Measurements from ENCODE around the gene NTM. TPM values are rescaled to one million over a fixed set of nuclear protein-coding genes. Genes with fewer than 3 reads are reported as not detected.

The NTM gene
- total RNA-seq, 2 experiments from 2014 or later = not detected

GRCh38 chr11:131822506-131822905, 452.1 kb downstream of the NTM start:
- Mint-ChIP-seq H3K36me3 (no peaks in the 10 kb centered on the region), H3K9me3 (peaks cover 1% of the 10 kb centered on the region), H3K4me3 (no peak overlapping the region), H3K27ac (no peak overlapping the region), H3K4me1 (no peaks in the 10 kb centered on the region), H3K27me3 (no peaks in the 10 kb centered on the region)
- no peak for ATAC-seq (ENCODE audit: low read depth)
- no peak for DNase-seq
- POLR2A ChIA-PET = no interaction called here

- Mint-ChIP-seq H3K4me1 (no peaks in the 10 kb centered on the region), H3K27me3 (no peaks in the 10 kb centered on the region), H3K4me3 (no peak overlapping the region), H3K27ac (no peak overlapping the region), H3K9me3 (peaks cover 1% of the 10 kb centered on the region), H3K36me3 (no peaks in the 10 kb centered on the region)
- POLR2A ChIA-PET = no interaction called here
- ATAC-seq (ENCODE audit: low read depth) = no peak
- no peak for DNase-seq
Measured at GRCh38 chr11:131823772-131824171, 453.4 kb downstream of the NTM start.

- no peak for DNase-seq
- no peak for ATAC-seq (ENCODE audit: low read depth)
- H3K4me1 Mint-ChIP-seq = no peaks in the 10 kb centered on the region
- no peak overlapping the region for H3K4me3 Mint-ChIP-seq
- no peaks in the 10 kb centered on the region for H3K9me3 Mint-ChIP-seq
- POLR2A ChIA-PET = no interaction called here
- H3K36me3 Mint-ChIP-seq = no peaks in the 10 kb centered on the region
- no peak overlapping the region for H3K27ac Mint-ChIP-seq
- no peaks in the 10 kb centered on the region for H3K27me3 Mint-ChIP-seq
Measured at GRCh38 chr11:131824771-131825170, 454.4 kb downstream of the NTM start.

- H3K4me1 Mint-ChIP-seq = no peaks in the 10 kb centered on the region
- ATAC-seq (ENCODE audit: low read depth) = no peak
- no peak overlapping the region for H3K27ac Mint-ChIP-seq
- H3K9me3 Mint-ChIP-seq = no peaks in the 10 kb centered on the region
- no peaks in the 10 kb centered on the region for H3K27me3 Mint-ChIP-seq
- POLR2A ChIA-PET = no interaction called here
- no peak overlapping the region for H3K4me3 Mint-ChIP-seq
- no peaks in the 10 kb centered on the region for H3K36me3 Mint-ChIP-seq
- DNase-seq = no peak
Measured at GRCh38 chr11:131827430-131827829, 457.0 kb downstream of the NTM start.

DNA sequence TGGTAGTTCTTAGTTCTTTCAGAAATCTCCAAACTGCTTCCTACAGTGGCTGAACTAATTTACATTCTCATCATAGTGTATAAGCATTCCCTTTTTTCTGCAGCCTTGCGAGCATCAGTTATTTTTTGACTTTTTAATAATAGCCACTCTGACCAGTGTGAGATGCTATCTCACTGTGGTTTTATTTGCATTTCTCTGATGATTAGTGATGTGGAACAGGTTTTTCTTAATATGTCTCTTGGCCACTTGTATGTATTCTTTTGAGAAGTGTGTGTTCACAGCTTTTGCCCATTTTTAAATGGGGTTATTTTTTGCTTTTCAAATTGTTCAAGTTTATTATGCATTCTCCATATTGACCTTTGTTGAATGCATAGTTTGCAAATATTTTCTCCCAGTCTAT, 459.3 kb downstream of the NTM start:
- Mint-ChIP-seq H3K9me3 (no peaks in the 10 kb centered on the region), H3K27ac (no peak overlapping the region), H3K36me3 (no peaks in the 10 kb centered on the region), H3K4me1 (no peaks in the 10 kb centered on the region), H3K27me3 (no peaks in the 10 kb centered on the region), H3K4me3 (no peak overlapping the region)
- POLR2A ChIA-PET = no interaction called here
- ATAC-seq (ENCODE audit: low read depth) (no peak), DNase-seq (no peak)

DNA sequence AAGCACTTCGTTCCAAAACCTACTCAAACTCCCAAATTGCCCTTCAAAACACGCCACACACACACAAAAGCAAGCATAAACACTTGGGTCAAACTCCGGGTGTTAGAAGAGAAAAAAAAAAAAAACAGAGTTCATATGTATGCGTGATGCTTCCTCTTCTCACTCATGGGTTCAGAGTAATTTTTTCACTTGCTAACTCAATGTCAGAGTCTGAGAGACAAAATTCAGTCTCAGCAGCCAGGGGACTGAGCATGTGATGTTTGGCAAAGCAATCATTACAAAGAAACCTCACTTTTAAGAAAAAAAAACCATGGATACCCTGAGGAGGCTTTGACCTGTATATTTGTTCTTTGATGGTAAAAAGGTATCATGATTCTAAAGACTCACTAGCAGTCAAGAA, 461.7 kb downstream of the NTM start:
- DNase-seq (no peak), ATAC-seq (ENCODE audit: low read depth) (no peak)
- POLR2A ChIA-PET = no interaction called here
- H3K27ac Mint-ChIP-seq = no peak overlapping the region
- H3K27me3 Mint-ChIP-seq = no peaks in the 10 kb centered on the region
- no peaks in the 10 kb centered on the region for H3K4me1 Mint-ChIP-seq
- no peak overlapping the region for H3K4me3 Mint-ChIP-seq
- H3K36me3 Mint-ChIP-seq = no peaks in the 10 kb centered on the region
- H3K9me3 Mint-ChIP-seq = no peaks in the 10 kb centered on the region

- Mint-ChIP-seq H3K27ac (no peak overlapping the region), H3K4me3 (no peak overlapping the region), H3K36me3 (no peaks in the 10 kb centered on the region), H3K27me3 (no peaks in the 10 kb centered on the region), H3K9me3 (peaks cover under 1% of the 10 kb centered on the region), H3K4me1 (no peaks in the 10 kb centered on the region)
- POLR2A ChIA-PET = no interaction called here
- ATAC-seq (ENCODE audit: low read depth) (no peak), DNase-seq (no peak)
Measured at GRCh38 chr11:131833366-131833765, 463.0 kb downstream of the NTM start.

DNA sequence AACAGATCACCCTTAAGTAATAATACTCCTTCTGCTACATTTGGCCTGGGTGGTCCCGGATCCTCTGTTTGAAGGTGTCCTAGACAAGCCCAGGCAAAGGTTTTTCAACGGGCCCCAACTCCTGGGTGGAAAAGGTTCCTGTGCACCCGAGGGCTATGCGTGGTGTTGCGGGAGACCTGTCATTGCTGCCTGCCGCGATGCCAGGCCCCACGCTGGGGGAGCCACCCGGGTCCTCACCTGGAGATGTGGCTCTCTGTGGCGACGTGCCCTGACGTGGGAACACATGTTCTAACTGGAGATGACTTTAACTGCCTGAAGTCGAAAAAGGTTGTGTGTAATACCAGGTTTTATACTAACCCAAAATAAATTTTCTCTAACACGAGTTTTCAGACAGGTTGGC, 467.1 kb downstream of the NTM start:
- H3K27ac Mint-ChIP-seq = no peak overlapping the region
- peaks cover 2% of the 10 kb centered on the region for H3K9me3 Mint-ChIP-seq
- H3K4me1 Mint-ChIP-seq = no peaks in the 10 kb centered on the region
- DNase-seq = no peak
- no peak overlapping the region for H3K4me3 Mint-ChIP-seq
- POLR2A ChIA-PET = no interaction called here
- H3K36me3 Mint-ChIP-seq = no peaks in the 10 kb centered on the region
- no peaks in the 10 kb centered on the region for H3K27me3 Mint-ChIP-seq
- no peak for ATAC-seq (ENCODE audit: low read depth)

DNA sequence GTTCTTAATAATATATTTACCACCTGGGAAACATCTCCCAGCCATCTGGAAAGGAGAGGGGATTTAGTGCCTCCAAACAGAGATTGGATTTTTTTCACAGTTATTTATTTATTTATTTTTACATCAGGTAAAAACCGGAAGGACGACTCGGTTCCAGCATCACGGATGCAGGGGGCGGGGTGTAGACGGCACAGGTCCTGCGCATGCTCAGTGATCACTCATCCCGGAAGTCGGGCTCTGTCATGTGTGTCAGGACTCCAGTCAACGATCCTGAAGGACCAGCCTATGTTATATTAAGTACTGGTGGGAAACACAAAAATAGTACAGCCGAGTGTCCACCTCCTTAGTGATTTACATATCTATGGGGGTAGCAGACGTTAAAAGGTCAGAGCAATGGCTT, 467.6 kb downstream of the NTM start:
- H3K27ac Mint-ChIP-seq = no peak overlapping the region
- no peaks in the 10 kb centered on the region for H3K36me3 Mint-ChIP-seq
- no peaks in the 10 kb centered on the region for H3K27me3 Mint-ChIP-seq
- POLR2A ChIA-PET = no interaction called here
- peaks cover 2% of the 10 kb centered on the region for H3K9me3 Mint-ChIP-seq
- H3K4me1 Mint-ChIP-seq = no peaks in the 10 kb centered on the region
- DNase-seq (no peak), ATAC-seq (ENCODE audit: low read depth) (no peak)
- H3K4me3 Mint-ChIP-seq = no peak overlapping the region

- H3K4me3 Mint-ChIP-seq = no peak overlapping the region
- no peak for DNase-seq
- no peaks in the 10 kb centered on the region for H3K36me3 Mint-ChIP-seq
- H3K4me1 Mint-ChIP-seq = no peaks in the 10 kb centered on the region
- no peaks in the 10 kb centered on the region for H3K27me3 Mint-ChIP-seq
- H3K9me3 Mint-ChIP-seq = peaks cover 2% of the 10 kb centered on the region
- no peak overlapping the region for H3K27ac Mint-ChIP-seq
- ATAC-seq (ENCODE audit: low read depth) = no peak
- POLR2A ChIA-PET = no interaction called here
Measured at GRCh38 chr11:131839326-131839725, 468.9 kb downstream of the NTM start.

- Mint-ChIP-seq H3K36me3 (no peaks in the 10 kb centered on the region), H3K27ac (no peak overlapping the region), H3K9me3 (peaks cover 2% of the 10 kb centered on the region), H3K4me1 (no peaks in the 10 kb centered on the region), H3K27me3 (no peaks in the 10 kb centered on the region), H3K4me3 (no peak overlapping the region)
- ATAC-seq (ENCODE audit: low read depth) (no peak), DNase-seq (no peak)
- POLR2A ChIA-PET = no interaction called here
Measured at GRCh38 chr11:131840545-131840944, 470.1 kb downstream of the NTM start.

GRCh38 chr11:131841028-131841427, 470.6 kb downstream of the NTM start:
- Mint-ChIP-seq H3K4me3 (no peak overlapping the region), H3K27ac (no peak overlapping the region), H3K4me1 (no peaks in the 10 kb centered on the region), H3K9me3 (peaks cover 2% of the 10 kb centered on the region), H3K27me3 (no peaks in the 10 kb centered on the region), H3K36me3 (no peaks in the 10 kb centered on the region)
- DNase-seq = no peak
- ATAC-seq (ENCODE audit: low read depth) = no peak
- POLR2A ChIA-PET = no interaction called here

DNA sequence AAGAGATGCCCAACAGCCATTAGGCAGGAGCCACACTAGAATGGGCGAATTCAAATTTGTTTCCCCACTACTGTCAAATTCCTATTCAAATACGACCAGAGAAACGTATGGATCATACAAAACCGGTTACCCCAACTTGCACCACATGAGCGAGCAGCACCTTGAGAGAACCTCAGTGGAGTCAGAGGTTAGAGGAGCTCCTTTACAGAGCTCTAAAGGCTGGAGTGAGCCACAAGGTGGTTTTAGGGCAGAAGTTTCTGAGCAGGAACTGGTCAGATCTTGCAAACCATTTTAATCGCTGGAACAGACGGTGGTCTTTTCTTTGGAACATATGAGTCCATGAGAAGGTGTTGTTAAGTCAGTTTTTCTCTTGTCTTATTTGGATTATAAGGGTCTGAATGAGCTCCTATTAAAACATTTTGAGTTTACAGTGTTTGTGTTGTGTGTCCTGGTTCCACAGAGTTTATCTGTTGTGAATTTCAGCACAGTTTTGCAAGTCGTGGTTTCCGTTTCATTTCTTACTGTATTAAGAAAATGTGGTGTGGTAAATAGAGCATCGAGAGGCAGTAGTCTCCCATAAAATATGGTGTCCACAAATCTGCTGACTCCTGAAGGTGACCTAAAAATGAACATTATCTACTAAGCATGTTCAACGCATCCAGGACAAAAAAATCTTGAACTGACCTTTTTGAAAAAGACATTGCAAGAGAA, 471.7 kb downstream of the NTM start:
- Mint-ChIP-seq H3K27ac (no peak overlapping the region), H3K9me3 (peaks cover 2% of the 10 kb centered on the region), H3K4me1 (no peaks in the 10 kb centered on the region), H3K27me3 (no peaks in the 10 kb centered on the region), H3K4me3 (no peak overlapping the region), H3K36me3 (no peaks in the 10 kb centered on the region)
- DNase-seq (no peak), ATAC-seq (ENCODE audit: low read depth) (no peak)
- POLR2A ChIA-PET = no interaction called here

- Mint-ChIP-seq H3K27ac (no peak overlapping the region), H3K9me3 (no peaks in the 10 kb centered on the region), H3K36me3 (no peaks in the 10 kb centered on the region), H3K27me3 (no peaks in the 10 kb centered on the region), H3K4me1 (no peaks in the 10 kb centered on the region), H3K4me3 (no peak overlapping the region)
- no peak for ATAC-seq (ENCODE audit: low read depth)
- DNase-seq = no peak
- POLR2A ChIA-PET = no interaction called here
Measured at GRCh38 chr11:131845255-131845654, 474.8 kb downstream of the NTM start.

DNA sequence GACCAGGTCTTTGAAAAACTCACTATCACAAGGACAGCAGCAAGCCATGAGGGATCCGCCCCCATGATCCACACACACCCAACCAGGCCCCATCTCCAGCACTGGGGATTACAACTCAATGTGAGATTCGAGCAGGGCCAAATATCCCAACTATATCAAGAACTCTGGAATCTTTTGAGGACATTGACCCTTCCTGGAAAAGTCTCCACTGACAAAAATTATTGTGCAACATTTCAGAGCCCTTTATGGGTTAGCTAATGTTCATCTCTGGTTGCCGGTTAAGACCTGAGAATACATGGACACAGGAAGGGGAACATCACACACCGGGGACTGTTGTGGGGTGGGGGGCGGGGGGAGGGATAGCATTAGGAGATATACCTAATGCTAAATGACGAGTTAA, 479.1 kb downstream of the NTM start:
- no peaks in the 10 kb centered on the region for H3K36me3 Mint-ChIP-seq
- H3K4me1 Mint-ChIP-seq = no peaks in the 10 kb centered on the region
- no peak overlapping the region for H3K4me3 Mint-ChIP-seq
- DNase-seq (no peak), ATAC-seq (ENCODE audit: low read depth) (no peak)
- H3K27me3 Mint-ChIP-seq = no peaks in the 10 kb centered on the region
- no peak overlapping the region for H3K27ac Mint-ChIP-seq
- POLR2A ChIA-PET = no interaction called here
- no peaks in the 10 kb centered on the region for H3K9me3 Mint-ChIP-seq
